ENCODE measurements around the gene TTC33.
"Not testable (repeated sequence)": the region's sequence is repeated elsewhere in the genome, so short reads cannot be mapped to it uniquely, and the experiment has no call there.

Gene TTC33

DNA sequence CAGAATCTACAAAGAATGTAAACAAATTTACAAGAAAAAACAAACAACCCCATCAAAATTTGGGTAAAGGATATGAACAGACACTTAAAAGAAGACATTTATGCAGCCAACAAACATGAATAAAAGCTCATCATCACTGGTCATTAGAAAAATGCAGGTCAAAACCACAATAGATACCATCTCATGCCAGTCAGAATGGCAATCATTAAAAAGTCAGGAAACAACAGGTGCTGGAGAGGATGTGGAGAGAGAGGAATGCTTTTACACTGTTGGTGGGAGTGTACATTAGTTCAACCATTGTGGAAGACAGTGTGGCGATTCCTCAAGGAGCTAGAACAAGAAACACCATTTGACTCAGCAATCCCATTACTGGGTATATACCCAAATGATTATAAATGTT lies 116.2 kb downstream of the TTC33 start:
- H3K27ac ChIP-seq (ENCODE audit: low read depth, low read length); H3K9ac ChIP-seq (ENCODE audit: low read depth in 1 of 2, low read length in 2 of 2); H3K4me1 ChIP-seq (ENCODE audit: control insufficient read depth in 1 of 2, insufficient read depth in 2 of 2, low read length in 2 of 2); H3K9me3 ChIP-seq (ENCODE audit: control insufficient read depth in 1 of 2, low read length in 2 of 2); H3K4me3 ChIP-seq (ENCODE audit: low read depth in 1 of 2, low read length in 2 of 2); H3K36me3 ChIP-seq (ENCODE audit: control insufficient read depth in 1 of 2, insufficient read depth in 2 of 2, low read length in 2 of 2); H3K27me3 ChIP-seq (ENCODE audit: control insufficient read depth in 1 of 2, insufficient read depth in 2 of 2, low read length in 2 of 2): not testable (repeated sequence)

- H3K9ac ChIP-seq (ENCODE audit: low read depth in 1 of 2, low read length in 2 of 2), result no peak overlapping the region
These were observed 121.2 kb downstream of the TTC33 start for GRCh38 chr5:40634593-40634992.

GRCh38 chr5:40634154-40634553 lies 121.6 kb downstream of the TTC33 start:
- H3K36me3 ChIP-seq (ENCODE audit: control insufficient read depth in 1 of 2, insufficient read depth in 2 of 2, low read length in 2 of 2), result no peaks in the 10 kb centered on the region

More at GRCh38 chr5:40634593-40634992, 121.2 kb downstream of the TTC33 start:
- Histone ChIP-seq H3K27ac (ENCODE audit: low read depth, low read length) (no peak overlapping the region), H3K4me3 (ENCODE audit: low read depth in 1 of 2, low read length in 2 of 2) (no peak overlapping the region), H3K27me3 (ENCODE audit: control insufficient read depth in 1 of 2, insufficient read depth in 2 of 2, low read length in 2 of 2) (no peaks in the 10 kb centered on the region), H3K36me3 (ENCODE audit: control insufficient read depth in 1 of 2, insufficient read depth in 2 of 2, low read length in 2 of 2) (no peaks in the 10 kb centered on the region), H3K9me3 (ENCODE audit: control insufficient read depth in 1 of 2, low read length in 2 of 2) (no peaks in the 10 kb centered on the region), H3K4me1 (ENCODE audit: control insufficient read depth in 1 of 2, insufficient read depth in 2 of 2, low read length in 2 of 2) (peaks cover 7 to 8% of the 10 kb centered on the region in 2 donors)

GRCh38 chr5:40631236-40631635 lies 124.5 kb downstream of the TTC33 start:
- Histone ChIP-seq H3K9ac (ENCODE audit: low read depth in 1 of 2, low read length in 2 of 2) (no peak overlapping the region), H3K9me3 (ENCODE audit: control insufficient read depth in 1 of 2, low read length in 2 of 2) (no peaks in the 10 kb centered on the region), H3K27ac (ENCODE audit: low read depth, low read length) (no peak overlapping the region), H3K27me3 (ENCODE audit: control insufficient read depth in 1 of 2, insufficient read depth in 2 of 2, low read length in 2 of 2) (no peaks in the 10 kb centered on the region), H3K4me1 (ENCODE audit: control insufficient read depth in 1 of 2, insufficient read depth in 2 of 2, low read length in 2 of 2) (peaks cover 7 to 8% of the 10 kb centered on the region in 2 donors), H3K36me3 (ENCODE audit: control insufficient read depth in 1 of 2, insufficient read depth in 2 of 2, low read length in 2 of 2) (no peaks in the 10 kb centered on the region), H3K4me3 (ENCODE audit: low read depth in 1 of 2, low read length in 2 of 2) (peak overlapping the region in 1 of 2 donors; percentile 16)

More at GRCh38 chr5:40634154-40634553, 121.6 kb downstream of the TTC33 start:
- no peak overlapping the region for H3K4me3 ChIP-seq (ENCODE audit: low read depth in 1 of 2, low read length in 2 of 2)
- H3K9me3 ChIP-seq (ENCODE audit: control insufficient read depth in 1 of 2, low read length in 2 of 2), result no peaks in the 10 kb centered on the region
- peaks cover 7 to 8% of the 10 kb centered on the region in 2 donors for H3K4me1 ChIP-seq (ENCODE audit: control insufficient read depth in 1 of 2, insufficient read depth in 2 of 2, low read length in 2 of 2)
- H3K27ac ChIP-seq (ENCODE audit: low read depth, low read length), result no peak overlapping the region
- no peak overlapping the region for H3K9ac ChIP-seq (ENCODE audit: low read depth in 1 of 2, low read length in 2 of 2)
- H3K27me3 ChIP-seq (ENCODE audit: control insufficient read depth in 1 of 2, insufficient read depth in 2 of 2, low read length in 2 of 2), result no peaks in the 10 kb centered on the region

- Histone ChIP-seq H3K27me3 (ENCODE audit: control insufficient read depth in 1 of 2, insufficient read depth in 2 of 2, low read length in 2 of 2) (no peaks in the 10 kb centered on the region), H3K4me3 (ENCODE audit: low read depth in 1 of 2, low read length in 2 of 2) (no peak overlapping the region), H3K36me3 (ENCODE audit: control insufficient read depth in 1 of 2, insufficient read depth in 2 of 2, low read length in 2 of 2) (no peaks in the 10 kb centered on the region), H3K27ac (ENCODE audit: low read depth, low read length) (no peak overlapping the region), H3K4me1 (ENCODE audit: control insufficient read depth in 1 of 2, insufficient read depth in 2 of 2, low read length in 2 of 2) (peaks cover 7 to 8% of the 10 kb centered on the region in 2 donors), H3K9me3 (ENCODE audit: control insufficient read depth in 1 of 2, low read length in 2 of 2) (no peaks in the 10 kb centered on the region), H3K9ac (ENCODE audit: low read depth in 1 of 2, low read length in 2 of 2) (no peak overlapping the region)
These were observed 125.6 kb downstream of the TTC33 start for GRCh38 chr5:40630126-40630525.

DNA sequence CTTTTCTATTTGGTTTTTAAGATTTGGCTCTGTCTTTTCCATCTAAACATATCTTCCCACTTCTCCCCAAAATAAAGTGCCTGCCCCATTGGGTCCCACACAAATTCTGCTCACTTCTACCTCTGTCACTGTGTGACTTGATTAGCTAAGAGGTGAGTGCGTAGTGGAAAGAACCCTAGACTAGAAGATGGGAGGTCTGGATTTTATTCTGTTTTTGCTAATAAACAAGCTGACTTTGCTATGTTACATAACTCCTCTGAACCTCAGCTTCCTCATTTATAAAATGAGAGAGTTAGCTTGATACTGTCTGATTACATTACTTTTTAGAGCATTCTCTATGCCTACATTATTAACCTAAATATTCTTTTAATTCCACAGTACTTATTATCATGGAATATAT lies 127.4 kb downstream of the TTC33 start:
- Histone ChIP-seq H3K4me3 (ENCODE audit: low read depth in 1 of 2, low read length in 2 of 2) (no peak overlapping the region), H3K27me3 (ENCODE audit: control insufficient read depth in 1 of 2, insufficient read depth in 2 of 2, low read length in 2 of 2) (no peaks in the 10 kb centered on the region), H3K27ac (ENCODE audit: low read depth, low read length) (no peak overlapping the region), H3K9ac (ENCODE audit: low read depth in 1 of 2, low read length in 2 of 2) (no peak overlapping the region), H3K4me1 (ENCODE audit: control insufficient read depth in 1 of 2, insufficient read depth in 2 of 2, low read length in 2 of 2) (peaks cover 4 to 18% of the 10 kb centered on the region in 2 donors), H3K36me3 (ENCODE audit: control insufficient read depth in 1 of 2, insufficient read depth in 2 of 2, low read length in 2 of 2) (no peaks in the 10 kb centered on the region), H3K9me3 (ENCODE audit: control insufficient read depth in 1 of 2, low read length in 2 of 2) (no peaks in the 10 kb centered on the region)

GRCh38 chr5:40627706-40628105 lies 128.1 kb downstream of the TTC33 start:
- peaks cover 10 to 25% of the 10 kb centered on the region in 2 donors for H3K4me1 ChIP-seq (ENCODE audit: control insufficient read depth in 1 of 2, insufficient read depth in 2 of 2, low read length in 2 of 2)
- no peak overlapping the region for H3K27ac ChIP-seq (ENCODE audit: low read depth, low read length)
- H3K4me3 ChIP-seq (ENCODE audit: low read depth in 1 of 2, low read length in 2 of 2), result no peak overlapping the region
- no peaks in the 10 kb centered on the region for H3K9me3 ChIP-seq (ENCODE audit: control insufficient read depth in 1 of 2, low read length in 2 of 2)
- no peaks in the 10 kb centered on the region for H3K36me3 ChIP-seq (ENCODE audit: control insufficient read depth in 1 of 2, insufficient read depth in 2 of 2, low read length in 2 of 2)
- H3K27me3 ChIP-seq (ENCODE audit: control insufficient read depth in 1 of 2, insufficient read depth in 2 of 2, low read length in 2 of 2), result no peaks in the 10 kb centered on the region
- no peak overlapping the region for H3K9ac ChIP-seq (ENCODE audit: low read depth in 1 of 2, low read length in 2 of 2)

GRCh38 chr5:40626801-40627200 lies 129.0 kb downstream of the TTC33 start:
- Histone ChIP-seq H3K4me1 (ENCODE audit: control insufficient read depth in 1 of 2, insufficient read depth in 2 of 2, low read length in 2 of 2) (peaks cover 14 to 32% of the 10 kb centered on the region in 2 donors), H3K27me3 (ENCODE audit: control insufficient read depth in 1 of 2, insufficient read depth in 2 of 2, low read length in 2 of 2) (no peaks in the 10 kb centered on the region), H3K9ac (ENCODE audit: low read depth in 1 of 2, low read length in 2 of 2) (no peak overlapping the region), H3K4me3 (ENCODE audit: low read depth in 1 of 2, low read length in 2 of 2) (no peak overlapping the region), H3K36me3 (ENCODE audit: control insufficient read depth in 1 of 2, insufficient read depth in 2 of 2, low read length in 2 of 2) (no peaks in the 10 kb centered on the region), H3K27ac (ENCODE audit: low read depth, low read length) (no peak overlapping the region), H3K9me3 (ENCODE audit: control insufficient read depth in 1 of 2, low read length in 2 of 2) (no peaks in the 10 kb centered on the region)

- H3K9me3 ChIP-seq (ENCODE audit: control insufficient read depth in 1 of 2, low read length in 2 of 2), result no peaks in the 10 kb centered on the region
- no peaks in the 10 kb centered on the region for H3K36me3 ChIP-seq (ENCODE audit: control insufficient read depth in 1 of 2, insufficient read depth in 2 of 2, low read length in 2 of 2)
- no peak overlapping the region for H3K27ac ChIP-seq (ENCODE audit: low read depth, low read length)
- peaks cover 10 to 25% of the 10 kb centered on the region in 2 donors for H3K4me1 ChIP-seq (ENCODE audit: control insufficient read depth in 1 of 2, insufficient read depth in 2 of 2, low read length in 2 of 2)
- no peaks in the 10 kb centered on the region for H3K27me3 ChIP-seq (ENCODE audit: control insufficient read depth in 1 of 2, insufficient read depth in 2 of 2, low read length in 2 of 2)
- no peak overlapping the region for H3K4me3 ChIP-seq (ENCODE audit: low read depth in 1 of 2, low read length in 2 of 2)
- H3K9ac ChIP-seq (ENCODE audit: low read depth in 1 of 2, low read length in 2 of 2), result no peak overlapping the region
These were observed 132.0 kb downstream of the TTC33 start for GRCh38 chr5:40623480-40624420.

- Histone ChIP-seq H3K9me3 (ENCODE audit: control insufficient read depth in 1 of 2, low read length in 2 of 2) (no peaks in the 10 kb centered on the region), H3K9ac (ENCODE audit: low read depth in 1 of 2, low read length in 2 of 2) (no peak overlapping the region), H3K27me3 (ENCODE audit: control insufficient read depth in 1 of 2, insufficient read depth in 2 of 2, low read length in 2 of 2) (no peaks in the 10 kb centered on the region), H3K27ac (ENCODE audit: low read depth, low read length) (no peak overlapping the region), H3K4me1 (ENCODE audit: control insufficient read depth in 1 of 2, insufficient read depth in 2 of 2, low read length in 2 of 2) (peaks cover 10 to 25% of the 10 kb centered on the region in 2 donors), H3K4me3 (ENCODE audit: low read depth in 1 of 2, low read length in 2 of 2) (no peak overlapping the region), H3K36me3 (ENCODE audit: control insufficient read depth in 1 of 2, insufficient read depth in 2 of 2, low read length in 2 of 2) (no peaks in the 10 kb centered on the region)
These were observed 133.1 kb downstream of the TTC33 start for GRCh38 chr5:40622463-40623252.
